ENCODE data around the gene AIP.

Gene AIP

DNA sequence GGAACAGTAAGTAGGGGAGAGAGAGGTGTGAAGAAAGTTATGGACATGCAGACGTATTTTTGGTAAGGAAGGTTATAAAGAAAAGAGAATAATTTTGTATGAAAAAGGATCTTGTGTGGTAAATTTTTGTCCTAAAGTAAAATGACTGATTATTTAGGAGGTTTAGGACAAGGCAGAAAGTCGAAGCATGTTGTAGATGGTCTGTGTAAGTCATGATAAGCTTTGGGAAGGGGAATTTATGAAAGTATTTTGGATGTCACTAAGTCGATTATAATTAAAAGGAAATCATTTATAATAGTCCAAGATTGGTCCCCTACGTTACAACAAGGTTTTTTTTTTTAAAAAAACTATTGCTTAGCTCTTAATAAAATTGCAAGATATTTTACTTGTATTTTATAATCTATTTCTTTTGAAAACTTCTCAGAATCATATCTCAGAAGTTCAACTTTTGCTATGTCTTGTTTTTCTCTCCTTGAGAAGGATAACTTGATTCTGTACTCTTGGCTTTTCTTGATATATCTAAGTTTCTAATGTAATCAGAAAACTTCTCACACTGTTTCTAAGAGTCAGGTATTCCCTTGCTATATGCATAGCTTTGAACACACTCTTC is 51.3 kb downstream of the AIP start:
- no peak for DNase-seq (ENCODE audit: low read depth, low spot score)

- no peak for DNase-seq (ENCODE audit: low read depth, low spot score)
These were observed 52.7 kb downstream of the AIP start for GRCh38 chr11:67535561-67535960.

DNA sequence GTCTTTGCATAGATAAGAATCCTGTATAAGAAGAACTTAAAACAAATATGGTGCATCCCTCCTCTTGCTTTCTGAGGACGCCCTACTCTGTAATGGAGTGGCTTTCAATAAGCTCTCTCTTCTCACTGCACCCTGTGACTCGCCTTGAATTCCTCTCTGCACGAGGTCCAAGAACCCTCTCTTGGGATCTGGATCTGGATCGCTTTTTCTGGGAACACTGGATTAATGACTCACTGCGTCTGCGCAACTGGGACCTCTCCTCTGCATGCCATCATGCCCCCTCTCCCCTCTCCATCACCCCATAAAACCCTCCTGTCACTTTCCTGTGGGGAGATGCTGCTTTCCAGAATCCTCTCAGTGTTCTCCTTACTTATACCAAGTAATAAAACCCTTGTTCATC is 55.5 kb downstream of the AIP start:
- DNase-seq (ENCODE audit: low read depth, low spot score): no peak

DNA sequence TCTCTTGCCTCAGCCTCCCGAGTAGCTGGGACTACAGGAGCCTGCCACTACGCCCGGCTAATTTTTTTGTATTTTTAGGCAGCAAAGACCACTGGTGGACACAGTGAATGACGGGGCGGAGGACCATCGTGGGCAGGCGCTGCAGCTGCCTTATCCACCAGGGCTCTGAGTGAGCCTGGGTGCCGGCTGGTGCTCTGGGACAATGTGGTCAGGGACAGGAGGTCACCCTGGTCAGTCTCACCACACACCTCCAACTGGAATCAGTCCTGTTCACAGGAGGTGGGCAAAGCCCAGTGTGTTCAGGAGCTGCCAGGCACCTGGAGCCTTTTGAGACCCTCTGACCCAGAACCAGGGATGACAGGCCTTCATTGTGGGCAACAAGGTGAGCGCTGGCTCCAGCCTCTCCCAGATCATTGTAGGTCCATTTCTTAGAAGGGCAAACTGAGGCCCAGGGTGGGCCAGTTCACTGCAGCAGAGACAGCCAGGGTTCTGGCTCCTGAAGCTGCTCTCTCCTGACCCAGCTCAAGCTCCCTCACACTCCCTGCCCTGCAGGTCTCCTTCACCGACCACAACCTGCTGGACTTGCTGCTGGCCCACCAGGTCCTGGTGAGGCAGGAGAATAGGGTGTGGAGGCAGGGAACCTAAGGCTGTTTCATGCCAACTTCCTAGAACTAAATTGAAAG is 56.1 kb downstream of the AIP start:
- DNase-seq (ENCODE audit: low read depth, low spot score): no peak

- DNase-seq (ENCODE audit: low read depth, low spot score): no peak
These were observed 56.7 kb downstream of the AIP start for GRCh38 chr11:67539550-67539949.

Measured in activated CD4-positive, CD25-positive, alpha-beta regulatory T cell treated with anti-CD3 and anti-CD28 coated beads, Interleukin-2, amount 50 U/mL, for 16 hours (primary cell).